GM21423 (cell line): Measurements from ENCODE around the gene CAMK2B.
"Not testable (repeated sequence)": the region's sequence is repeated elsewhere in the genome, so short reads cannot be mapped to it uniquely, and the experiment has no call there.

Experiments used
- ATAC-seq: cut with Tn5 transposase; IDR thresholded peaks from one replicate; pipeline ENCODE4 v1.9.1; 2021; ENCODE audit warnings: mild to moderate bottlenecking, moderate library complexity; ENCODE audit not compliant: unreplicated experiment

CAMK2B gene

DNA sequence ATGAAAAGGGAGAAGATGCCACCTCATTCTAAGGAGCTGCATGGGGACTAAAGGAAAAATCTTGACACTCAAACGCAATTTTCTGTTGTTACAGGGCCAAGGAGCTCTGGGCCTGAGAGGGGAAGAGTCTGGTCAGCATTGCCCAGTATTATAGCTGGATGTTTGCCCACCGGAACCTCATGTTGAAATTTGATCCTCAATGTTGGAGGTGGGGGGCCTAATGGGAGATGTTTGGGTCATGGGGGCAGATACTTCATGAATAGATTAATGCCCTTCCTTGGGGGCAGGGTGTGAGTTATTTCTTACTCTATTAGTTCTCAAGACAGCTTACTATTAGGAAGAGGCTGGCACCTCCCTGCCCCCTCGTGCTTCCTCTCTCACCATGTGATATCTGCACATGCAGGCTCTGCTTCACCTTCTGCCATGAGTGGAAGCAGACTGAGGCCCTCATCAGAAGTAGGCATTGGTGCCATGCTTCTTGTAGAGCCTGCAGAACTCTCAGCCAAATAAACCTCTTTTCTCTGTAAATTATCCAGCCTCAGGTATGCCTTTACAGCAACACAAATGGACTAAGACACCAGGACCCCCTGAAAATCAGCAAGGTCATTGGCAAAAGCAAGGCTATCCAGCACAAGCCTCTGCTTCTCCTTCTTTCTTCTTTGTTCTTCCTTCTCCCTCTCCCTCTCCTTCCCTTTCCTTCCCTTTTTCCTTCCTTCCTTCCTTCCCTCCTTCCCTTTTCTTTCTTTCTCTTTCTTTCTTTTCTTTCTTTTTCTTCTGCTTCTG is 151.3 kb downstream of the CAMK2B start:
- no peak for ATAC-seq

DNA sequence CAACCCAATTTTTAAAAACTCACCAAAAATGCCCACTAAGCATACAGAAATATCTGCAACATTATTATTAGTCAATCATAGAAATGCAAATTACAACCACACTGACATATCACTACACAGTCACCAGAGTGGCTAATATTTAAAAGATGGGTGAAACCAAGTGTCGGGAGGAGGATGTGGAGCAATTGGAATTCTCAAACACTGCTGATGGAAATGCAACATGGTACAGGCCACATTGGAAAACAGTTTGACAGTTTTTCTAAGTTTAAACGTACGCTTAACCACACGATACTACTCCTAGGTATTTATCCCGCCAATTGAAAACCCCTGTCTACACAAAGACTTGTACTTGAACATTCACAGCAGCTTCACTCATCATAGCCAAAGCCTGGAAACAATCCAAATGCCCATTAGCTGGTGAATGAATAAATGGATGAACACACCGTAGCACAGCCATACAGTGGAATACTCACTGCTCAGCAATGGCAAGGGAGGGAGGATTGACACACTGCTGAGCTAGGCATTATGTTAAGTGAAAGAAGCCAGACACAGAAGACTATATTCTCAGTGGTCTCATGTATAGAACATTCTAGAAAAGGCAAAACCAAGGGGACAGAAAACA is 152.5 kb downstream of the CAMK2B start:
- ATAC-seq: no peak

DNA sequence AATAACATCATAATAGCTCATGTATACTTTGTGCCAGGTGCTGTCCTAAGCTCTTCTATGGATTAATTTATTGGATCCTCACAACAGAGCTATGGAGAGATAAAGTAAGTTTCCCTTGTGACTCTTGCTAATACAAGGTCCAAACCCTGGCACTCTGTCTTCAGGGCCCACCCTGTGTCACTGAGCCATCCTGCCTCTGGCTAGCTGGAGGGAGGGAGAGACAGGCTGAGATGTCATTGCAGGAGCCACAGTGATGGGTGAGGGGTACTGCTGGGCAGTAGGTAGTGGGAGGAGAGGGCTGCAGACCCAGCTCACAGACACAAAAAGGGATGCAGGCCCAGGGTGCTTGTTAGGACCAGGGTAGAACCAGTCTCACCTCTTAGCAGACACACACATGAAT is 153.0 kb downstream of the CAMK2B start:
- ATAC-seq: no peak

DNA sequence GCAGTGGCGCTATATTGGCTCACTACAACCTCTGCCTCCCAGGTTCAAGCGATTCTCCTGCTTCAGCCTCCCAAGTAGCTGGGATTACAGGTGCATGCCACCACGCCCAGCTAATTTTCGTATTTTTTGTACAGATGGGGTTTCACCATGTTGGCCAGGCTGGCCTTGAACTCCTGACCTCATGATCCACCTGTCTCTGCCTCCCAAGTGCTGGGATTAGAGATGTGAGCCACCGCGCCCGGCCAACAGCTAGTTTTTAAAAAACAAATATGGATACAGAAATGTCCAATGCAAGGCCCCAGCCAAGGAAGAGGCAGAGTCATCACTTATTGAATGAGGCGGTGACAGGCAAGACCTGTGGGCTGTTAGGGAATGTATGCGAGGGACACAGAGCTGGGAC is 153.5 kb downstream of the CAMK2B start:
- ATAC-seq: not testable (repeated sequence)

DNA sequence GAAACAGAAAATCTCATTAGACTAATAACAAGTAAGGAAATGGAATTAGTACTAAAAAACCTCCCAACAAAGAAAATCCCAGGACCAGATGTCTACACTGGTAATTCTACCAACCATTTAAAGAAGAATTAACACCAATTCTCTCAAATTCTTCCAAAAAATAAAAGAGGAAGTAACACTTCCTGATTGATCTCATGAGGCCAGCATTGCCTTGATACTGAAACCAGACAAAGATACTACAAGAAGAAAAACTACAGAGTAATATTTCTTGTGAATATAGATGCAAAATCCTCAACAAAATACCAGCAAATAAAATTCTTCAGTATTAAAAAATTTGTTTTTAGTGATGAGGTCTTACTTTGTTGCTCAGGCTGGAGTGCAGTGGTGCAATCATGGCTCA is 157.5 kb downstream of the CAMK2B start:
- no peak for ATAC-seq
